K562 (cell line): ENCODE data around the gene TAP2. TPM values are rescaled to one million over a fixed set of nuclear protein-coding genes. Genes with fewer than 3 reads are reported as not detected.

ENCODE experiments used
- ATAC-seq: fragments of 200-7000 bp; cut with Tn5 transposase; 3 replicates; pipeline ENCODE4 v1.9.1; 2020; ENCODE audit warnings: moderate library complexity
- BruUV-seq: library from RNA; stranded (reverse); fragments of 400-500 nt; replicated peaks from 2 replicates; lab custom pipeline; 2021; lab: Mats Ljungman, UMichigan
- CTCF ChIA-PET: fragments of 300-600 bp; formaldehyde crosslinking; extraction: SDS; loops from one replicate; lab custom pipeline; 2021; ENCODE audit warnings: low intra/inter-chr PET ratio; lab: Yijun Ruan, JAX
- POLR2A ChIA-PET: fragments of 300-600, 350-650 bp; sonication (Branson Sonifier 250); formaldehyde crosslinking; extraction: SDS; loops from one replicate; lab custom pipeline; 2021; ENCODE audit warnings: antibody characterized with exemption, inconsistent platforms; lab: Yijun Ruan, JAX
- DNase-seq, 4 experiments: peaks; one replicate each; pipeline versions ENCODE4 v3.0.0 to v3.0.0-alpha.2; 2011 to 2018; ENCODE audit warnings: low spot score in 3 of 4, mixed read lengths in 3 of 4; ENCODE audit errors: extremely low read depth in 1 of 4
- FAIRE-seq: peaks from 2 replicates; lab custom pipeline; 2011; peaks lifted over from hg19 to GRCh38; lab: Jason Lieb, UNC
- H2AFZ ChIP-seq: 2 replicates; pipeline ENCODE4 v1.6.0; 2011; ENCODE audit warnings: low read depth, low read length, control low read depth, inconsistent platforms
- H3K27ac ChIP-seq: fragments of 200-600 bp; 3 replicates; pipeline ENCODE4 v1.8.0; 2011; ENCODE audit warnings: low read depth, mild to moderate bottlenecking, control low read depth, inconsistent platforms, low read length, moderate library complexity, mixed read lengths; ENCODE audit errors: extremely low read depth
- H3K27me3 ChIP-seq, 2 experiments: fragments of 300-600 bp in 1 of 2; 2 replicates in 1 of 2; 3 replicates in 1 of 2; pipeline versions ENCODE4 v1.6.0 to v1.8.0; 2011; ENCODE audit warnings: inconsistent platforms in 2 of 2, low read length in 2 of 2, mild to moderate bottlenecking in 1 of 2, mixed read lengths in 1 of 2, moderate library complexity in 1 of 2; ENCODE audit not compliant: control insufficient read depth in 2 of 2, insufficient read depth in 2 of 2
- H3K36me3 ChIP-seq: fragments of 300-600 bp; 3 replicates; pipeline ENCODE4 v1.8.0; 2011; ENCODE audit warnings: mild to moderate bottlenecking, low read length, inconsistent platforms; ENCODE audit not compliant: control insufficient read depth, insufficient read depth
- H3K4me1 ChIP-seq, 2 experiments: fragments of 200-600 bp in 1 of 2; replicated peaks in 1 of 2; 2 replicates in 1 of 2; 3 replicates in 1 of 2; pipeline versions ENCODE4 v1.5.1 to v1.8.0; 2011; ENCODE audit warnings: inconsistent platforms in 2 of 2, low read length in 2 of 2, mild to moderate bottlenecking in 1 of 2, mixed read lengths in 1 of 2, moderate library complexity in 1 of 2; ENCODE audit not compliant: control insufficient read depth in 2 of 2, insufficient read depth in 2 of 2
- H3K4me2 ChIP-seq: 2 replicates; pipeline ENCODE4 v1.6.1; 2011; ENCODE audit warnings: low read length, control low read depth, inconsistent platforms, mixed read lengths; ENCODE audit not compliant: insufficient read depth
- H3K4me3 ChIP-seq: fragments of 200-600 bp; sonication (generic), shearing (Covaris generic); 2 replicates; pipeline ENCODE4 v1.5.1; 2016; ENCODE audit warnings: control low read depth, inconsistent platforms
- H3K79me2 ChIP-seq: fragments of 200-600 bp; 3 replicates; pipeline ENCODE4 v1.8.0; 2011; ENCODE audit warnings: low read length, inconsistent platforms; ENCODE audit not compliant: control insufficient read depth, insufficient read depth
- H3K9ac ChIP-seq, 2 experiments: 2 replicates each; pipeline versions ENCODE4 v1.6.0 to v1.6.1; 2011; ENCODE audit warnings: low read depth in 2 of 2, low read length in 2 of 2, control low read depth in 1 of 2, inconsistent platforms in 1 of 2, mild to moderate bottlenecking in 1 of 2, mixed read lengths in 1 of 2; ENCODE audit not compliant: insufficient read depth in 1 of 2
- H3K9me1 ChIP-seq: one replicate; pipeline ENCODE4 v1.6.0; 2011; ENCODE audit warnings: inconsistent platforms, mild to moderate bottlenecking, low read length, moderate library complexity; ENCODE audit not compliant: control insufficient read depth, insufficient read depth
- H3K9me3 ChIP-seq: replicated peaks from 2 replicates; pipeline ENCODE4 v1.5.1; 2011; ENCODE audit warnings: low read depth, low read length, inconsistent platforms; ENCODE audit not compliant: control insufficient read depth, insufficient read depth
- H4K20me1 ChIP-seq: replicated peaks from 2 replicates; pipeline ENCODE4 v1.6.1; 2011; ENCODE audit warnings: low read length, inconsistent platforms, mixed read lengths; ENCODE audit not compliant: control insufficient read depth, insufficient read depth
- BCOR ChIP-seq: fragments of 450-650 bp; IDR thresholded peaks from 2 replicates; pipeline ENCODE4 v1.6.1; 2016
- RHOXF2B ChIP-seq: fragments of 250-450 bp; sonication (Bioruptor Pico); conservative IDR thresholded peaks from 2 replicates; pipeline ENCODE4 v1.5.1; 2021
- SMAD3 ChIP-seq: fragments of 450-650 bp; formaldehyde crosslinking; conservative IDR thresholded peaks from 2 replicates; pipeline ENCODE4 v1.4.0; 2020; ENCODE audit warnings: mild to moderate bottlenecking
- TAF7 ChIP-seq: fragments of 450-650 bp; IDR thresholded peaks from 2 replicates; pipeline ENCODE4 v1.6.1; 2016; ENCODE audit warnings: missing genetic modification characterization, missing compliant biosample characterization
- TOE1 ChIP-seq, 2 experiments: fragments of 450-650 bp in 1 of 2; sonication (generic) in 1 of 2; formaldehyde crosslinking in 1 of 2; IDR thresholded peaks; 2 replicates each; pipeline versions ENCODE4 v1.7.1 to v1.8.0; 2016 to 2022; ENCODE audit warnings: borderline replicate concordance in 2 of 2, mild to moderate bottlenecking in 2 of 2, antibody characterized with exemption in 1 of 2, inconsistent platforms in 1 of 2, low read depth in 1 of 2, missing genetic modification reagents in 1 of 2, moderate library complexity in 1 of 2
- ZNF253 ChIP-seq: fragments of 250-450 bp; sonication (Bioruptor Pico); conservative IDR thresholded peaks from 2 replicates; pipeline ENCODE4 v1.6.1; 2021; ENCODE audit warnings: mild to moderate bottlenecking
- ZNF551 ChIP-seq: fragments of 250-450 bp; sonication (Bioruptor Pico); IDR thresholded peaks from 2 replicates; pipeline ENCODE4 v1.5.0; 2021; ENCODE audit warnings: mild to moderate bottlenecking, moderate library complexity
- ZNF766 ChIP-seq: fragments of 200-800 bp; sonication (Bioruptor generic); conservative IDR thresholded peaks from 2 replicates; pipeline ENCODE4 v1.6.1; 2016; ENCODE audit warnings: missing genetic modification characterization, missing compliant biosample characterization
- whole genome bisulfite sequencing: fragments of 100-300 bp; shearing (Covaris generic); methylation state at CpG from one replicate; pipeline ENCODE4 v1.1.6; 2016; ENCODE audit warnings: low coverage, mixed read lengths; ENCODE audit not compliant: insufficient coverage; ENCODE audit errors: missing lambda C conversion rate; 5-methylcytosine and 5-hydroxymethylcytosine counted together
- in situ Hi-C: fragments of 300-500 bp; cut with MboI; formaldehyde crosslinking; loops from 4 replicates; pipeline ENCODE4 v1.15.0; 2018; ENCODE audit warnings: inconsistent platforms, mixed read lengths
- intact Hi-C: fragments of 100-400 bp; cut with micrococcal nuclease; formaldehyde crosslinking; loops from 2 replicates; pipeline ENCODE4 v1.14.2; 2022
- polyA plus RNA-seq, 8 experiments: library from polyadenylated mRNA; depleted of rRNA in 4 of 8; stranded (reverse) in 5 of 8; unstranded in 3 of 8; fragments of >200 nt; fragmentation: Nextera tagmentation in 2 of 8; fragmentation: Illumina TruSeq in 1 of 8; extraction: Ambion mirVana in 2 of 8; extraction: Trizol in 1 of 8; gene quantifications; 2 replicates each; pipeline versions ENCODE4 v1.2.1 to v1.2.3, GENCODE V29; 2011 to 2014; ENCODE audit warnings: inconsistent platforms in 1 of 8, missing spikeins in 1 of 8
- total RNA-seq, 7 experiments: library from RNA; depleted of rRNA in 6 of 7; stranded (reverse); fragments of >200 nt in 6 of 7; fragmentation: Illumina TruSeq in 2 of 7; extraction: Trizol in 2 of 7; gene quantifications; 2 replicates each; pipeline versions ENCODE4 v1.2.1 to v1.2.3, GENCODE V29; 2011 to 2021; ENCODE audit warnings: low replicate concordance in 1 of 7

Gene TAP2
- total and polyA plus RNA-seq, 9 of the 15 experiments (the other 6 are each of a cell fraction or from before 2014, with no cell fraction given): 2.0 to 53.5 (median 19.6) TPM

DNA sequence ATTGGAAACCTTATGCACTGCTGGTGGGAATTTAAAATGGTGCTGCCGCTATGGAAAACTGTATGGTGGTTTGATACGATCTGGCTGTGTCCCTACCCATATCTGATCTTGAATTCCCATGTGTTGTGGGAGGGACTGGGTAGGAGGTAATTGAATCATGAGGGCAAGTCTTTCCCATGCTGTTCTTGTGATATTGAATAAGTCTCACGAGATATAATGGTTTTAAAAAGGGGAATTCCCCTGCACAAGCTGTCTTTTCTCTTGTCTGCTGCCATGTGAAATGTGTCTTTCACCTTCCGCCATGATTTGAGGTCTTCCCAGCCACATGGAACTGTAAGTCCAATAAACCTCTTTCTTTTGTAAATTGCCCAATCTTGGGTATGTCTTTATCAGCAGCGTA, 4.9 kb downstream of the TAP2 start:
- no peak for ATAC-seq
- in situ Hi-C loops (no loop called here), intact Hi-C loops (no loop called here)
- WGBS: 61% methylated on average over 5 of the region's 5 CpGs
- CTCF ChIA-PET: no interaction called here
- BruUV-seq: no TSS peak
- TF ChIP-seq TOE1 (IDR thresholded peaks at IDR 0.05; ENCODE audit: borderline replicate concordance) (no peak), TOE1 (CRISPR knock-in tag; IDR thresholded peaks at IDR 0.05; ENCODE audit: borderline replicate concordance, low read depth) (no peak), SMAD3 (CRISPR knock-in tag) (no peak), BCOR (no peak), ZNF253 (CRISPR knock-in tag) (no peak), ZNF551 (no peak), ZNF766 (CRISPR knock-in tag) (peak; percentile 78), RHOXF2B (CRISPR knock-in tag) (no peak), TAF7 (tag) (no peak)
- Histone ChIP-seq H4K20me1 (no peaks in the 10 kb centered on the region), H3K27me3 (no peaks in the 10 kb centered on the region), H3K9me1 (no peaks in the 10 kb centered on the region), H3K4me3 (no peak overlapping the region), H3K27ac (no peak overlapping the region), H3K4me1 (peaks cover 6 to 9% of the 10 kb centered on the region in 2 experiments; a peak in 3 of 5 replicates), H3K79me2 (peaks cover 11% of the 10 kb centered on the region; the same call in 2 of the 3 replicates), H3K9ac (no peak overlapping the region), H3K4me2 (no peak overlapping the region), H3K36me3 (peaks cover 70% of the 10 kb centered on the region; the same call in 2 of the 3 replicates), H3K9me3 (no peaks in the 10 kb centered on the region), H2AFZ (no peak overlapping the region)
- FAIRE-seq: no peak
- POLR2A ChIA-PET: interaction anchor here (1.4 kb wide), 1 partner anchor 8 kb away, joined by 8 read pairs; no protein-coding TSS in a partner anchor
- DNase-seq: no peak
